ENCODE data around the gene IQCH.
"Not testable (repeated sequence)": the region's sequence is repeated elsewhere in the genome, so short reads cannot be mapped to it uniquely, and the experiment has no call there.

Gene IQCH

DNA sequence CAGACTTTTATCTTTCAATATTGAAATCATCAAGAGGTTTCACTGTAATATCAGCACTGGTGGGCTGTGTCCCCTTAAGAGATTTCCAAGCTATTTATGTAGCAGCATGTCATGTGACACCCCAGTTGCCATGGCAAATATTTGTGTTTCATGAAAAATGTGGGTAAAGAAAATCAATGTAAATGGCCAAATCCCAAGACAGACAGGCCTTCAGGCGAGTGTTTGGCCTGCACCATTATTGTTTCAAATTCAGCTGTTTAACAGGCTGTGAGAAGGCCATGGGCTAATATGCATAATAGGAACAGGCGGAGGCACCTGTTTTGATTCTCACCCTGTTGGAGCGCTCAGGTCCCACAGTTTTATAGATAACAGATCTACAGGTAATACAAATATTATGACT is 104.2 kb downstream of the IQCH start:
- no peak for DNase-seq (ENCODE audit: low spot score)

DNA sequence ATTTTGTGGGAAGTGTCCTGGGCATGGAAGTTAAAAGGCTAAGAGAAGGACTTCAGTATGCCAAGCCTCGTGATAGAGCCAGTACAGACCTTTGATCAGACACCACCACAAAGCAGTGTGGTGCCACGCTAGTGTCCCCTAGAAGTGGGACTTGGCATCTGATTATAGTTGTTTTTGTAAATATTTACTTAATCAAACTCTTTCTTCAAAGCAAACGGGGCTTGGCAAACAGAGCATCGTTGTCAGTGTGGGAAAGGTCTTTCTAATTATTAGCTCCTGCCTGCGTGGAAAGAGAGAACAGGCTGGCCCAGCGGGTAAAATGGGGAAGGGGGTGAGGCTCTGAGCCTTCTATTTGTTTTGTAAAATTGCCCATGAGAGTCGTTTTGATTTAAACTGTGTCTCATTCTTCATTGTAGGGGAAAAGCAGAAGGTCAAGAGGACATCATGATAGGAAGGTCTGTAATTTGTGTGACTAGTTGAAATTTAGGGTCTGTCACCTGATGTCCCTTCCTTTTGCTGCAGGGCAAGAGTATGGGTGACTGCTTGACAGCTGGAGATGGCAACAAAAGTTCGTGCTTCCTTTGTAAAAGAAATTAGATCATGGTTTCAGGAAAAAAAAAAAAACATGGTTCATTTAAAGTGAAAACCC is 105.0 kb downstream of the IQCH start:
- no peak for DNase-seq (ENCODE audit: low spot score)

DNA sequence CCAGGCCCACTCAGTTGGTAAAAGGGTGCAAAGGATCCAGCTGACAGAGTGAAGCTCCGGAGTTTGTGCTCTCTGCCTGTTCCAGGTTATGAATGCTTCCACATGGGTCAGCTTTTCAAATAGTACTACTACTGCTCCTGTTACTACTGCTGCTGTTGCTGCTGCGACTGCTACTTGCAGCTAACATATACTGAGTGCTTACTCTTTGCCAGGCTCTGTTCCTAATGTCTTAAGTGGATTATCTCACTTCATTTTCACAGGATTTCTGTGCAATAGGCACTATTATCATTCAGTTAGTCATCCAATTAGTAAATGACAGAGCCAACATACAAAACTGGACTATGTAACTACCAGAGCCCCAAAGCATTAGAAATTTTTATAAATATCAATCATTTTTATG is 106.5 kb downstream of the IQCH start:
- no peak for DNase-seq (ENCODE audit: low spot score)

DNA sequence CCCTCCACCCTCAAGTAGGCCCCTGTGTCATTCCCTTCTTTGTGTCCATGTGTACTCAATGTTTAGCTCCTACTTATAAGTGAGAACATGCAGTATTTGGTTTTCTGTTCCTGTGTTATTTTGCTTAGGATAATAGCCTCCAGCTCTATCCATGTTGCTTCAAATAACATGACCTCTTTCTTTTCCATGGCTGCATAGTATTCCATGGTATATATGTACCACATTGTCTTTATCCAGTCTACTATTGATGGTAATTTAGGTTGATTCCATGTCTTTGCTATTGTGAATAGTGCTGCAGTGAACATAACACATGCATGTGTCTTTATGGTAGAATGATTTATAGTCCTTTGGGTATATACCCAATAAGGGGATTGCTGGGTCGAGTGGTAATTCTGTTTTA is 109.1 kb downstream of the IQCH start:
- DNase-seq (ENCODE audit: low spot score): not testable (repeated sequence)

DNA sequence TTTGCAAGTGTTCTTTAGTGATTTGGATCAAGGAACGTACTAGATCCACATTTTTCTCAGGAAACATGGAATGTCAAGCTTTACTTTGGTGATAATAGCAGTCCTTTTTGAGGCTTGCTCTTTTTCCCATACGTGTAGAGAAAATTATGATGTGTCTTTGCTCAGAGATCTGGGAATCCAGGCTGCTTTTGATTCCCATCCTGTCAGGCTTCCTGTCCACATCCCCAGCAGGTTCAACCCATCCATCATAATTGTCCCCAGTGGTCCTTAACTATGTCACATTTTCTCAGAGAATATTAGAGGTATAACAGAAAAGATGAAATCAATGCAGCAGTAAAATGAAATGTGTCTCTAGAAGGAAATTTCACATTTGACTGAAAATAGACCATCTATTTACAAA is 111.4 kb downstream of the IQCH start:
- no peak for DNase-seq (ENCODE audit: low spot score)

- DNase-seq (ENCODE audit: low spot score): no peak
Observed at GRCh38 chr15:67366904-67367303, 112.3 kb downstream of the IQCH start.

DNA sequence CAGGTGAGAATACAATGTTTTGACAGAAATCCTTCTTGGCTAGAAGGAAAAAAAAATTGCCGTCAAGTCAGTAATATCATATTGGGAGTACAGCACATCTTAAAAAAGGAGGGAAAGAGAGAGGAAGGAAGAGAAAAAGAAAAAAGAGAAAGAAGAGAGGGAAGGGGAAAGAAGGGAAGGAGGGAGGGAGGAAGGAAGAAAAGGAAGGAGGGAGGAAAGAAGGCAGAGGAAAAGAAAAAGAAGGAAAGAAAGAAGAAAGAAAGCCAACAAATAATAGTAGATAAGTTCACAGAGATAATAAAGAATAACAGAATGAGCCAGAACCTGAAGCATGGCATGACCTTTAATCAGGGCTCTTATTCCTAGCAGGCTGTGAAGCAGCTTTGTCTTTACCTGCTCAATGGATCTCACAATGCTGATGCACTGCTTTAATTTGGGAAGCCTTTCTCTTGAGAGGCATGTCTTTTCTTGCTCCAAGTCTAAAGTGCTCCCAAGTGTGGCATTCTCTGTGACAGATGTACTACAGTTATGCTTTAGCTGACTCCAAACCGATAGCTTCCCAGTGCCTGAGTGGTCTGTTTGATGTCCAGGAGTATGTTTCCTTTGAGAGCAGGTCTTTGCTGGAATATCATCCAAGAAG is 114.9 kb downstream of the IQCH start:
- DNase-seq (ENCODE audit: low spot score): no peak

GRCh38 chr15:67370206-67370954 is 115.8 kb downstream of the IQCH start:
- no peak for DNase-seq (ENCODE audit: low spot score)

DNA sequence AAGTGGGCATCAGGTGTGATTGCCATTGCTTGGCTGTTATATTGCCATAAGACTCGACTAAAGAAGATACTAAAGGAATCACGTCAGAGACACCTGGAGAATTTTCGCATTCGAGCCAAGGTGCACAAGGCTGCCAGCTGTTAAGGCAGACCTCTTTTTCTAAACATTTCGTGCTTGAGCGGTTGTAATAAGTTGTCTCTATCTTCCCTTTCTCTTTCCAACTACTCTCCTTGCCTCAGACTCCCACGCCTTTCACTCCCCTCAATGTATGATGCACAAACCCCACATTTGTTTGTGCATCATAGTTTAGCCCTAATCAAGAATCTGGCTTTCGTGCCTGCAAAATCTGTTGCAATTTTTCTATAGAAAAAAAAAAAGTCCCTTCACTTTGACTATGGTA is 118.0 kb downstream of the IQCH start:
- no peak for DNase-seq (ENCODE audit: low spot score)

DNA sequence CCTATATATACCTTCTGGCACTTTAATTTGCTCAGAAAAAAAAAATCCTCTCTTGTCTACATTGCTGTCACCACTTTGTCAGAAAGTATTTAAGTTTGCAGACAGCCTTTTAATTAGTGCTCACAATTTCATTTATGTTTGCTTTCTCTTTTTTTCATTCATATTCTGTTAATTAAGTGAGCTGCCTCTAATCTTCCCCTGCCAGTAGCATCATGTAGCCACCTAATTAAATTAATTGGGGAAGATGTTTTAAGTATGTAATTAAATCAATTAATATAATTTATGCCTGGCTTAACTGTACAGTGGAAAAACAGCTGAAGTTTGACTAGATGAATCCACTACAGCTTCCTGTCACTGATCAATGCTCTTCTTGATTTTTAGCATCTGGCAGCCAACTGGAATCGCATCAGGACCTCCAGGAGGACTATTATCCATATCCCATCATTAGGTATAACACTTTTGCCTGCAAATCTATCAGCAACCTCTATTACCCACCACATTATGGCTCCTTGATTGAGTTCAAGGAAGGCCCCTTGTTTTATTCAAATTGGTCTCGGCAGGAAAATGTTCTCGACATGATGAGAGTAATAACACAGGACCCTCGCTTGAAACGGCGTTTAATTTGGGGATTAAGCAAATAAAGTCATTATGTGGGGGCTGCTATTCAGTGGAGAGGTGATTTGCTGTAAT is 118.5 kb downstream of the IQCH start:
- DNase-seq (ENCODE audit: low spot score): no peak

- DNase-seq (ENCODE audit: low spot score): no peak
Observed at GRCh38 chr15:67373971-67374370, 119.4 kb downstream of the IQCH start.

GRCh38 chr15:67379530-67379929 is 124.9 kb downstream of the IQCH start:
- DNase-seq (ENCODE audit: low spot score): no peak

DNA sequence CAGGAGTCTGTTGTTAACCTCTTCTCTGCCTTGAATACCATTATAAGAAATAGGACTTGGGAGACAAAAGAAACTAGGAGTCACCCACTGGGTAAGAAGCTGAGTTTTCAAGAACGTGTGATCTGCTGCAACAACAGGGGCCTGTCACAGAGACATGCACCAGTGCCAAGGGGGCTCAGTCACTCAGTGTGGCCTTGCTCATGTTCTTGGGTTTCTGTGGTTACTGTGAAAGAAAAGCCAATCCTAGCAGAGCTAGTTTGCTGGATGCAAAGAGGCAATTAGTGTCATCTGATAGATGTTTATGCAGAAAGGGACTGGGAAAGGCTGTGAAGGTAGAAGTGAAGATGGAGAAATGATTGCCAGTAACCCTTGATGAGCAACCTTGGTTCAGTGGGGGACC is 126.3 kb downstream of the IQCH start:
- DNase-seq (ENCODE audit: low spot score): no peak

- DNase-seq (ENCODE audit: low spot score): no peak
Observed at GRCh38 chr15:67381416-67382045, 126.9 kb downstream of the IQCH start.

DNA sequence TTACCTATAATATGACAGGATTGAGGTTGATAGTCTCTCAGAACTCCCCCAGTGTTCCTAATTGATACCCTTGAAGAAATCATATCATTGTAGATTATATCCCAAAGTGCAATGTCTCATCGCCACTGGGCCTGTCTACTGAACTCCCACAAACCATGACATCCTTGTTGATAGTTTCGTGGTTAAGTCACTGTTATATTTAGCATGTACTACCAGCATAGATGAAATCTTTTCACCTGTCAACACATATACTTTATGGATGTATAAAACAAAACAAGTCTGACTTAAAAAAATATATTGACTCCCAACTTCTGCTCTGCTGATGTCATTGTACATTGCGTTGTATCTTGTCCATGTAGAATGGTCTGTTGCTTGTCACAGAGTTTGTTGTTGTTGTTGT is 128.1 kb downstream of the IQCH start:
- no peak for DNase-seq (ENCODE audit: low spot score)

DNA sequence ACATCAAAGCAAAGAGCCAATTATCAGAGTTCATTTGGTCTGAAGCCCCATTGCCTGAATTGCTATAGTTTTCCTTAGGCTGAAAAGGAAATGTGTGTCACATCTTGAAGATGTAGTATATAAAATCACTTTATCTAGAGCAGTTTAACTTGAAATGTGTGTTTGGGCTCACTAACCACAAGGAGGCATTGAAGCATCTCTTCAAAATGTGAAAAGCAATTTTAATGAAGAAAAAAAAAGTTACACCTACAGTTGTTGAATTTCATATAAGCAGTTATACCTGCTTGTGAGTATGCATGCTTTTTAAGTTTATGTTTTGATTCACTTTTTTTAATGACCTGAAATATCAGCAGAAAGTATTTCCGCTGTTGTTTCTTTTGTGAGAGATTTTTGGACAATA is 129.3 kb downstream of the IQCH start:
- no peak for DNase-seq (ENCODE audit: low spot score)

DNA sequence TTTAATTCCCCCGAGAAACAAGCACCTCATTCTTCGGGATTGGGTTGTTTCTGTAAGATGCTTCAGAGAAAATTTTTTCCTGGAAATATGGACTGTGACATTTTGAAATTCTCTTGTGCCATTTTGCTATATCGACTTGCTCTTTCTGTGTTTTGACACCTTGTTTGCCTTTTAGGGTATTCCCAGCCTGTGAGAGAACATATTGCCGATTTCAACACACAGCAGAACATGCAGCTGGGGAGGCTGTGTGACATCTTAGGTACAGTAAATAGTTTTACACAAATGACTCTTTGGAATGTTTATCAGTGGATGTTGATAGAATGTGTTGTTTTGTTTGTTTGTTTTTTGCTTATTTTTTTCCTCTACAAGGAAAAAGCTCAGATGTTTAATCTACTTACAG is 130.2 kb downstream of the IQCH start:
- no peak for DNase-seq (ENCODE audit: low spot score)

DNA sequence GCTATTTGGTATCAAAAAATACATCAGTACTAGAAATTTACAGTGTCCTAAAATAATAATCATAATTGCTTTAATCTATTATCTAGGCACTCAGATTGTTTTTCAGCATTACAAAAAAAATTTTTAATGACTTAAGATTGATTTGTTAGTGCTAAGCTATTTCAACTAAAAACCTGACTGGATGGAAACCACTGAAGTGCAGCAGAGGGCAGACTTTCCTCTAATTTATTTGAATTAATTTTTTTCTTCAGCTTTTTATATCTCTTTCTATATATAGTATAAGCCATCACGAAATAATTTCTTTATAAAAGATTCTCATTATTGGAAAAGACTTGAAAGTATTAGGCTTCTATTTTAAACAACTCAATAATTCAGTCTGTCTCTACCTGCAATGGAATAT is 131.4 kb downstream of the IQCH start:
- no peak for DNase-seq (ENCODE audit: low spot score)

DNA sequence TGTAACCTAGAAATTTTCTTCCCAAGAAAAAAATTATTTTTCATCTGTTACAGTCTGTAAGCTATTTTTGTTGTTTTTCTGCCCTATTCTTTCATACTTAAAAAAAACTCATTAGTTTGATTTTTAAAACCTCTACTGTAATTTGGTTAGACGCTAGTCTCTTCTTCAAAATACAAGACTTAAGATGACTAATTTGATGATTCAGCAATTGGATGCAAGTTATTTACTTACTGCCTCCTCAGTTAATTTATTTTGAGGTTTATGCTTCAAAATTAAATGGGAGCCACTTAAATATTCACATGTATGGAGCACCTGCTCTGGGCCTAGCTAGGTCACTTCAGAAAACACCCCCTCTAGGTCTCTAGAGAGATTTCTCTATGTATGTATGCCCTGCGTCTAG is 132.4 kb downstream of the IQCH start:
- DNase-seq (ENCODE audit: low spot score): no peak

GRCh38 chr15:67389975-67390374 is 135.4 kb downstream of the IQCH start:
- DNase-seq (ENCODE audit: low spot score): no peak

DNA sequence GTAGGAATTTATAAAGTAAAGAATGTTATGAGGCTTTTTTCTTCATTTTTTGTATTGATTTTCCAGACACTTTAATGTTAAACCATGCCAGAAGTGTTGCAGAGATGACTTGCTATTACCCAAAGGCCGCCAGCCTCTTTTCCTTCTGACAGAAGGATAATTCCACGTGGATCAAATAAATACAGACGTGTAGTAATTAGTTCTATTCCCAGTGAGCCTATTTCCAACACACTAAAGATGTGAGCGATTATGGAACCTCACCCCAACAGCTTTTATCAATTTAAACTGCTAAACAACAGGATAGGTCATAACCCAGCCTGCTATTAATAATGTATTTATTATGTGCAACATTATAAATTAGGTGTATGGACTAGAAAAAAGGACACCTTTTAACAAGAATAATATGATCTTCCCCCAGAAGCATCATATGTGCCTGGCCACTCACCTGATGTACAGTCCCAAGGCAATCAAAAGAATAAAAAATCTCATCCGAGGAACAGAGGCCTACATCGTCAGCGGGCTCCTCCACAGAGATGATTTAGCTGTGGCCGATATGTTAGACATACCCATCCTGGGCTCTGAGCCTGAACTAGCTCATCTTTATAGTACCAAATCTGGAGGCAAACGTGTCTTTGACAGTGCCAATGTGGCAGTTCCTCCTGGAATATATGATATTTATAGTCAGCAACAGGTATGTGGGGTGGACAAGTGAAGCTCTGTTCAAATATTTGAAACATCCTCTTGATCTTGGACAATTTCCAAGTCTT is 140.5 kb downstream of the IQCH start:
- no peak for DNase-seq (ENCODE audit: low spot score)

GRCh38 chr15:67396114-67396513 is 141.5 kb downstream of the IQCH start:
- DNase-seq (ENCODE audit: low spot score): no peak

All from HuH-7 (cell line).